RWPE2 (cell line): Measurements from ENCODE around the gene MAK.
"Not testable (repeated sequence)": the region's sequence is repeated elsewhere in the genome, so short reads cannot be mapped to it uniquely, and the experiment has no call there.

Experiments
- ATAC-seq: fragments of 200-7000 bp; cut with Tn5 transposase; 3 replicates; pipeline ENCODE4 v1.9.1; 2021; ENCODE audit warnings: low read depth
- DNase-seq: peaks from one replicate; pipeline ENCODE4 v3.0.0-alpha.2; 2020; ENCODE audit warnings: low spot score
- H3K27ac ChIP-seq: fragments of 450-650 bp; 2 replicates; pipeline ENCODE4 v1.5.1; 2017; ENCODE audit warnings: mild to moderate bottlenecking; ENCODE audit not compliant: poor library complexity, severe bottlenecking
- H3K27me3 ChIP-seq: fragments of 250-450 bp; sonication (Bioruptor Pico); 2 replicates; pipeline ENCODE4 v1.5.1; 2021; ENCODE audit warnings: mild to moderate bottlenecking, moderate library complexity; ENCODE audit not compliant: insufficient read depth, poor library complexity, severe bottlenecking
- H3K36me3 ChIP-seq: fragments of 250-450 bp; sonication (Bioruptor Pico); 2 replicates; pipeline ENCODE4 v1.5.1; 2020; ENCODE audit warnings: low read depth, mild to moderate bottlenecking, moderate library complexity
- H3K4me1 ChIP-seq: fragments of 250-450 bp; sonication (Bioruptor Pico); 2 replicates; pipeline ENCODE4 v1.5.1; 2021; ENCODE audit warnings: mild to moderate bottlenecking, moderate library complexity; ENCODE audit not compliant: insufficient read depth, poor library complexity, severe bottlenecking
- H3K4me3 ChIP-seq: fragments of 250-450 bp; sonication (Bioruptor Pico); 2 replicates; pipeline ENCODE4 v1.5.1; 2021; ENCODE audit warnings: mild to moderate bottlenecking, moderate library complexity; ENCODE audit not compliant: severe bottlenecking
- H3K9me3 ChIP-seq: fragments of 250-450 bp; sonication (Bioruptor Pico); 2 replicates; pipeline ENCODE4 v1.5.1; 2021; ENCODE audit warnings: mild to moderate bottlenecking, moderate library complexity; ENCODE audit not compliant: severe bottlenecking
- CTCF ChIP-seq: fragments of 450-650 bp; IDR thresholded peaks from one replicate; pipeline ENCODE4 v1.5.1; 2017; ENCODE audit warnings: mild to moderate bottlenecking, moderate library complexity; ENCODE audit not compliant: poor library complexity, severe bottlenecking

MAK gene

GRCh38 chr6:10883312-10884244, 45.2 kb upstream of the MAK start:
- ATAC-seq (no peak), DNase-seq (no peak)
- Histone ChIP-seq H3K9me3 (no peaks in the 10 kb centered on the region), H3K36me3 (no peaks in the 10 kb centered on the region), H3K27ac (no peak overlapping the region), H3K27me3 (peaks cover 43% of the 10 kb centered on the region), H3K4me1 (no peaks in the 10 kb centered on the region), H3K4me3 (no peak overlapping the region)
- TF ChIP-seq CTCF: no peak

GRCh38 chr6:10882657-10883171, 44.4 kb upstream of the MAK start:
- no peak overlapping the region for H3K4me3 ChIP-seq
- H3K27me3 ChIP-seq: peaks cover 43% of the 10 kb centered on the region
- no peak for ATAC-seq
- no peaks in the 10 kb centered on the region for H3K9me3 ChIP-seq
- no peaks in the 10 kb centered on the region for H3K36me3 ChIP-seq
- no peaks in the 10 kb centered on the region for H3K4me1 ChIP-seq
- no peak for TF ChIP-seq CTCF
- no peak for DNase-seq
- no peak overlapping the region for H3K27ac ChIP-seq

GRCh38 chr6:10882253-10882630, 43.9 kb upstream of the MAK start:
- not testable (repeated sequence) for H3K36me3 ChIP-seq, ATAC-seq, H3K9me3 ChIP-seq, DNase-seq, H3K4me1 ChIP-seq, H3K4me3 ChIP-seq, H3K27ac ChIP-seq
- peaks cover 43% of the 10 kb centered on the region for H3K27me3 ChIP-seq

GRCh38 chr6:10880366-10880765, 42.0 kb upstream of the MAK start:
- DNase-seq: no peak
- Histone ChIP-seq H3K27me3 (peaks cover 36% of the 10 kb centered on the region), H3K36me3 (no peaks in the 10 kb centered on the region), H3K4me3 (no peak overlapping the region), H3K27ac (no peak overlapping the region), H3K9me3 (no peaks in the 10 kb centered on the region), H3K4me1 (no peaks in the 10 kb centered on the region)
- TF ChIP-seq CTCF: no peak
- no peak for ATAC-seq

GRCh38 chr6:10877871-10878270, 39.5 kb upstream of the MAK start:
- TF ChIP-seq CTCF: no peak
- Histone ChIP-seq H3K4me3 (no peak overlapping the region), H3K27ac (no peak overlapping the region), H3K9me3 (no peaks in the 10 kb centered on the region), H3K4me1 (peaks cover 5% of the 10 kb centered on the region), H3K27me3 (peaks cover 21% of the 10 kb centered on the region), H3K36me3 (no peaks in the 10 kb centered on the region)
- DNase-seq: no peak
- no peak for ATAC-seq
